SJSA1 (cell line): ENCODE measurements around the gene CEACAM4. TPM values are rescaled to one million over a fixed set of nuclear protein-coding genes. Genes with fewer than 3 reads are reported as not detected.

Experiments used
- DNase-seq, 2 experiments: peaks; one replicate each; pipeline ENCODE4 v3.0.0-alpha.2; 2015 to 2020; ENCODE audit warnings: low spot score in 2 of 2, low read depth in 1 of 2
- H3K27ac ChIP-seq: fragments of 250-450 bp; sonication (Bioruptor Pico); 2 replicates; pipeline ENCODE4 v1.5.1; 2020; ENCODE audit warnings: mild to moderate bottlenecking, moderate library complexity
- H3K27me3 ChIP-seq: fragments of 250-450 bp; sonication (Bioruptor Pico); replicated peaks from 2 replicates; pipeline ENCODE4 v1.5.1; 2020; ENCODE audit warnings: mild to moderate bottlenecking, moderate library complexity
- H3K36me3 ChIP-seq: fragments of 250-450 bp; sonication (Bioruptor Pico); 2 replicates; pipeline ENCODE4 v1.5.1; 2020; ENCODE audit warnings: mild to moderate bottlenecking
- H3K4me1 ChIP-seq: fragments of 250-450 bp; sonication (Bioruptor Pico); replicated peaks from 2 replicates; pipeline ENCODE4 v1.6.1; 2021; ENCODE audit warnings: mild to moderate bottlenecking
- H3K4me3 ChIP-seq: fragments of 250-450 bp; sonication (Bioruptor Pico); 2 replicates; pipeline ENCODE4 v1.5.1; 2020; ENCODE audit warnings: mild to moderate bottlenecking
- H3K9me3 ChIP-seq: fragments of 250-450 bp; sonication (Bioruptor Pico); replicated peaks from 2 replicates; pipeline ENCODE4 v1.5.1; 2020; ENCODE audit warnings: mild to moderate bottlenecking
- total RNA-seq: library from RNA; depleted of rRNA; stranded (reverse); fragments of >200 nt; shearing (Covaris generic); gene quantifications from 2 replicates; pipeline ENCODE4 v1.2.3, GENCODE V29; 2014

Gene CEACAM4
- total RNA-seq, 1 experiment from 2014 or later = not detected

DNA sequence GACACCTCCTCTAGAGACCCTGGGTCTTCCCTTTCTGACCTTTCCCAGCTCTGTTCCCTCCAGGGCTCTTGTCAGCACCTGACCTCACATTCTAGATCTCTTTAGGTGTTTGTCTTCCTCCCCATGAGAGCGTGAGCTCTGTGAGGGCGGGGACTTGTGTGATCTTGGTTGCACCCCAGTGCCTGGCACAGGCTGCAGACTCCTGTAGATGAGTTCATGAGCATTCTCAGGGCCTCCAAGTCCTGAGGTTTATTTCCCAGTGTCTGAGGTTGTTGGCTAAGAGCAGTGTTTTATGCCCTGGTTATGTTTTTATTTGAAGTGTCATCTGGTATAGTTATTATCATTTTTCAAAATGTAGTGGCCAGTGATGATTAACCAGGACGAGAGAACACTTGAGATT, 596 bp downstream of the CEACAM4 start:
- H3K36me3 ChIP-seq = no peaks in the 10 kb centered on the region
- H3K27me3 ChIP-seq = peaks cover 9% of the 10 kb centered on the region; the same call in 1 of the 2 replicates
- no peak overlapping the region for H3K4me3 ChIP-seq
- no peak overlapping the region for H3K27ac ChIP-seq
- DNase-seq = no peak
- no peaks in the 10 kb centered on the region for H3K4me1 ChIP-seq
- no peaks in the 10 kb centered on the region for H3K9me3 ChIP-seq

DNA sequence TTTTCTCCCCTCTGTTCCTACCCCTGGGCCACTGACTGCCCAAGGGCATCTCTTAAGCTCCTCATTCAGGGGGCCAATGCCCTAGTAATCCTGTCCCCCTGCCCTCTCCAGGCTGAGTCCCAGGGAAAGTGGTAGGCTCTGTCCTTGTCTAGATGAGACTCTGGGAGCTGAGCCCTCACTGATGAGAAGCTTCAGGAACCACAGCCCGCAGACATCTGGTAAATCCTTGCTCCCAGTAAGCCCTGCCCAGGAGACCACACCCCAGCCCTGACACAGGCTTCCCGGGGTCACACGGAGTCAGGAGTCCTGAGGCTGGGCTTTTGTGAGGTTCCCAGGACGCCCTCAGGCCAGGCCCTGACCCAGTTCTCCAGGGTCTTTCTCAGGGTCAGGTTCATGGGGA, 1.9 kb downstream of the CEACAM4 start:
- no peaks in the 10 kb centered on the region for H3K9me3 ChIP-seq
- DNase-seq = no peak

DNA sequence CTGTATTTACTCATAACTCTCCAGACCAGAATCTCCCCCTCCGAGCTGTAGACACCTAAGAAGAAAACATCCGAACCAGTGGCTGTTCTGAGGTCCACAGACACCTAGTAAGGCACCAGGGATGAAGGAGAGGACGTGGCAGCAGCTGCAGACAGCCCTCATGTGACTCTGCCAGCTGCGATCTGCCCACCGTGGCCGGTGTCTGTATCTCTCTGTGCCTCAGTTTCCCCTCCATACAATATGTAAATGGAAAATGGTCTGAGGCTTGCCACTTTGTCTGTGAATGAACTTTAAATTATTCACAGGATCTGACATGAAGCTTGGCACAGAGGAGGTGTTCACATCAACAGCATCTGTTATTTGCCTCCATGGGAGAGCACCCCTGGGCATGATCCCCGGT, 2.4 kb downstream of the CEACAM4 start:
- H3K27ac ChIP-seq = no peak overlapping the region
- 0 out of 2 replicates have a peak, but pooled peaks cover 5% of the 10 kb centered on the region for H3K27me3 ChIP-seq
- no peaks in the 10 kb centered on the region for H3K36me3 ChIP-seq
- DNase-seq = peak in 1 of 2 experiments; percentile 16
- H3K4me1 ChIP-seq = no peaks in the 10 kb centered on the region
- H3K9me3 ChIP-seq = no peaks in the 10 kb centered on the region
- no peak overlapping the region for H3K4me3 ChIP-seq

More for the DNA sequence above, 1.9 kb downstream of the CEACAM4 start:
- Histone ChIP-seq H3K27me3 (0 out of 2 replicates have a peak, but pooled peaks cover 7% of the 10 kb centered on the region), H3K27ac (no peak overlapping the region), H3K4me3 (no peak overlapping the region), H3K4me1 (no peaks in the 10 kb centered on the region), H3K36me3 (no peaks in the 10 kb centered on the region)

DNA sequence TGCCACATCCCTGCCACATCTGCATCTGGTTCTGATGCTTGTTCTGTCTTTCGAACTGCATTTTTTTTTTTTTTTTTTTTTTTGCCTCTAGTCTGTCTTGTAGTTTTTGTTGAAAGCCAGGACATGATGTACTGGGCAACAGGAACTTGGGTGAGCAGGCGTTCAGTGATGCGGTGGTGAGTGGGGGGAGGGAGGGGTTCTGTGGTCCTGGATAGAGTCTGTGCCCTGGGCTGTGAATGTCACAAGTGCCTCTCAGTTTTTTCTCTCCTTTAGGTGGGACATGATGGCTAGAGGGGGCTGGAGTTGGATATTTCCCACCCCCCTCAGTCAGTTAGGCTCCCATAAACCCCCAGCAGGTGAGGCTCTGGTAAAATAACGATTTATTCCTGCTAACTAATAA, 3.5 kb downstream of the CEACAM4 start:
- Histone ChIP-seq H3K36me3 (no peaks in the 10 kb centered on the region), H3K27me3 (0 out of 2 replicates have a peak, but pooled peaks cover 3% of the 10 kb centered on the region), H3K4me1 (no peaks in the 10 kb centered on the region), H3K27ac (no peak overlapping the region), H3K9me3 (no peaks in the 10 kb centered on the region), H3K4me3 (no peak overlapping the region)
- DNase-seq = no peak

DNA sequence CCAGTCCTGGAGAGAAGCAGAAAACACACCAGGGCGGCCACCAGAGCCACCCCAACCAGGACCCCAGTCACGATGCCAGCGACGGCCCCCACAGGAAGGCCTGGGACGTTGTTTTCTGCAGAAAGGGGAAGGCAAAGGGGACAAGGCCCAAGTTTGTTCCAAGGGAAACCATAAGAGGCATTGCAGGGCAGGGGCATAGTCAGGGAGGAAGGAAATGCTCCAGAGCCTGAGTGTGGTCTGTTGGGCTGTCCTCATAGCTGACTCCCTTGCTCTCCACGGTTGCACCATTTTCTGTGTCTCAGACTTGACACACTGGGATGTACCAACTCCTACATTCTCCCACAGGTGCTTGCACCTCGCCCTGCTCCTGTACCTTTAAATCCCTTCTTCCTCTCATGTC, 5.2 kb downstream of the CEACAM4 start:
- H3K4me1 ChIP-seq = no peaks in the 10 kb centered on the region
- no peak overlapping the region for H3K4me3 ChIP-seq
- H3K36me3 ChIP-seq = no peaks in the 10 kb centered on the region
- H3K27ac ChIP-seq = no peak overlapping the region
- DNase-seq = no peak
- H3K9me3 ChIP-seq = no peaks in the 10 kb centered on the region
- H3K27me3 ChIP-seq = 0 out of 2 replicates have a peak, but pooled peaks cover 3% of the 10 kb centered on the region

DNA sequence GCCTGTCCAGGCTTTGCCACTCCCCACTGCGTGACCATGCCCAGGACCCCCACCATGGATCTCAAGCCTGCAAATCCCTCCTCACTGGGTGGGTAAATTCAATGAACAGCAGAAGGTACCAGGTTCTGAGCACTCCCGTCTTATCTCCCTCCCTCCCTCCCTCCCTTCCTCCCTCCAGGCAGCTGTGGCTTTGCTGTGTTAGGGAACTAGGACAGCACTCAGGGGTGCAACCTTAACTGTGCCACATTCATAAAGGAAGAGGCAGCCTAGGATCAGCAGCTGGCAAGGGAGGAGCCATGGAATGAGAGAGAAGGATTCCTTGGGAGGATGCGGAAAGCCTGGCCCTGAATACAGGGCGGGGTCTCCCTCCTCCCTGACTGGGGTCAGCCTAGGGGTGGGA, 5.6 kb downstream of the CEACAM4 start:
- Histone ChIP-seq H3K4me3 (no peak overlapping the region), H3K27ac (no peak overlapping the region), H3K4me1 (no peaks in the 10 kb centered on the region), H3K36me3 (no peaks in the 10 kb centered on the region), H3K9me3 (no peaks in the 10 kb centered on the region), H3K27me3 (no peaks in the 10 kb centered on the region)
- no peak for DNase-seq

DNA sequence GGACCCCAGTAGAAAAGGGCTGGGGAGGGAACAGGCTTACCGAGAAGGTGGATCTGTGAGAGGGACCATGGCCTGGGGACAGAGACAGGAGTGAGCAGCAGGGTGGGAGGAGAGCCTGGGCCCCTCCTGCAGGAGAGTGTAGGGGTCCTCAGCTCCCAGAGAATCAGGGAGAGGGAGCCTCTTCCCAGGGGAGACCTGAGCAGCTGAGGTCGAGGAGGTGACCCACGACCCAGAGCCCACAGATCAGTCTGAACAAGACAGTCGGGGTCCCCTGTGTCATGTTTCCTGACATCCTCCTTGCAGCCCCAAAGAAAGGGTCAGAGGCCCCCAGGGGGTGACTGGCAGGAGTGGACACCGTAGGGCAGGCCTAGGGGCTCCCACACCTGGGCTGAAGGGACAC, 6.7 kb downstream of the CEACAM4 start:
- H3K27me3 ChIP-seq = no peaks in the 10 kb centered on the region
- H3K4me1 ChIP-seq = no peaks in the 10 kb centered on the region
- H3K4me3 ChIP-seq = no peak overlapping the region
- no peak for DNase-seq
- no peaks in the 10 kb centered on the region for H3K36me3 ChIP-seq
- no peak overlapping the region for H3K27ac ChIP-seq
- H3K9me3 ChIP-seq = no peaks in the 10 kb centered on the region

DNA sequence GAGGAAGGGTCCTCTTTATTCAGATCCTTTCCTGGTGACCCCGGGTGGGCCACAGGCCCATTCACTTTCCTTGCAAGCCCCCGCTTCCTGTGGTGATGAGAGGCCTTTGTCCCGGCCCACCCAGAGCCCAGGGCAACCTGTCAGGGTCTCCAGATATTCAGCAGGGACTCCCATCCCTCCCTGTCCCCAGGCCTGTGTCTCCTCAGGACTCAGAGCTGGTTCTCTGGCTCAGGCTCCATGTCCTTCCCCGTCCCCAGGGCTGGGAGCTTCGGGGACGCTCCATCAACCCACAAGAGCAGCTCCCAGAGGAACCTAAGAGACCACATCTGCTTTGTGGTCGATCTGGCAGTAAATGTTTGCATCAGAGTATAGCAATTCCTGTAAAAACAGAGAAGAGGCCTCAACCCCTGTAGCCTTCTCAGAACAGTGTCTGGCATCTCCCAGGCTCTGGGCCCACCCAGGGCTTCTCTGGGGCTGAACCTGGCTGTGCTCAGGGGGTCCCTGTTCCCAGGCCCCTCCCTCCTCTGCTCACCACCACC, 7.8 kb downstream of the CEACAM4 start:
- H3K9me3 ChIP-seq = no peaks in the 10 kb centered on the region
- no peak overlapping the region for H3K27ac ChIP-seq
- H3K36me3 ChIP-seq = no peaks in the 10 kb centered on the region
- DNase-seq = no peak
- no peaks in the 10 kb centered on the region for H3K4me1 ChIP-seq
- H3K4me3 ChIP-seq = no peak overlapping the region
- H3K27me3 ChIP-seq = no peaks in the 10 kb centered on the region

DNA sequence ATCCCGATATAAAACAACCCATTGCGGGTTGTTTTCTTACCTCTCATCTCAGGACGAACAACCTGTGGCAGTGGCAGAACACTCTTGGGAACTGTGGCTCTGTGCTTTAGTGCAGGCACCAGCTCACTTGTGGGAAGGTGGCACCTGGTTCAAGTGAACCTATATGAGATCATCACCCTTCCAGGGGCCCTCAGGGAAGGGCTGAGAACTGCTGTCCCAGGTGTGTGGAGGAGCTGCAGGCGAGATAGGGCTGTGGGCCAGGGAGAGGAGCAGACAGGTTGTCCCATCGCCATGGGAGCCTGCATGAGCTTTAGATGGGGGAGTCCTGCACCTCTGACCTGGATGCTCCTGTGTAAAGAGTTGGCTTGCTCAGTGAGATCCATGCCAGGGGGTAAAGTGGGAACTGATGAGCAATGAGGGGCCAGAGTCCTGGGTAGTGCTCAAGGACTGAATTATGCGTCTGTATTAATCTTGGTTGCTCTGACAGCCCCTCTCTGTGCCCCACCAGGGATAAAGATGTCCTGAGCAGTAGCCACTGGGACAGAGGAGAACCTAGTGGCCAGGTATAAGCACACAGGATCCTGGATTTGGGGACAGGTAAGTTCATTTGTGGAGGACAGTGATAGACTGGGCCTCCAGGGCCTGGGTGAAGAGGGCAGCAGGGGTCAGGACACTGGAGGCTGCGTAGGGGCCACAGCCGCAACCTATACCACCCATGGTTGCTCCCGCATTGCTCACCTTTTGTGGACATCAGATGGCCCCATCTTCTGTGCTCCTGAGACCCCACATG, 8.7 kb downstream of the CEACAM4 start:
- no peak overlapping the region for H3K4me3 ChIP-seq
- DNase-seq = no peak
- no peak overlapping the region for H3K27ac ChIP-seq
- H3K36me3 ChIP-seq = no peaks in the 10 kb centered on the region
- no peaks in the 10 kb centered on the region for H3K4me1 ChIP-seq
- no peaks in the 10 kb centered on the region for H3K9me3 ChIP-seq
- no peaks in the 10 kb centered on the region for H3K27me3 ChIP-seq

DNA sequence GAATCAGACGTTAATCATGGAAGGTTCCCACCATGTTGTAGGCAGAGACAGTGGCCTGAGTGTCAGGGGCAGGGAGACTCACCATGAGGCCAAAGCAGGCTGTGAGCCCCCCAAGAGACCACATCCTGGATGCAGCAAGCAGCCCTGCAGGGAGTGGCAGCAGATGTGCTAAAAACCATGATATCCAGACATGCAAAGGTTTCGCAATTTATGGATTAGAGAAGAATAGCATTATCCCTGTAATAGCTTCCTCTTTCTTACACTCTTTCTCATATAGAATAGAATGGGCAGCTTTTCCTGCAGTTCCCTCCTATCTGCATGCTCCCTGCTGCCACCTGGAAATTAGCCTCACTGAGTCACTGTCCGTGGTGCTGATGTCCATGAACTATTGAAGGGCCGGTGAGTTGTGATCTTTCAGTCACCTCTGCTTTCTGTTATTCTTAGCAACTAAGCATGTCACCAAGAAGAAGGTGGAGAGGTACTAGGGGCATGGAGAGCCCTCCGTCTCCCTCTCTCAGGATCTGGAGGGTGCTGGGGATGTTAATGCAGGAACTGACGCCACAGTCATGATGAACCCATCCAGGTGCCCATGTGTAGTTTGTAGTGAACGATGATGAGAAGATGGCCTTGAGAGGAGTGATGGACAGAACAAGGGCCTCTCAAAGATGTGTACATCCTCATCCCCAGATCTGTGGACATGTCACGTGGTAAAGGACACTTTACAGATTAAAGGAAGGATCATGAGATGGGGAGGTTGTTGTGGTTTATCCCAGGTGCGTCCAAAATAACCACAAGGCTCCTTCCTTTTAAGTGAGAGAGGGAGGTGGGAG, 9.9 kb downstream of the CEACAM4 start:
- DNase-seq = no peak
- Histone ChIP-seq H3K4me1 (no peaks in the 10 kb centered on the region), H3K36me3 (no peaks in the 10 kb centered on the region), H3K27ac (no peak overlapping the region), H3K9me3 (no peaks in the 10 kb centered on the region), H3K4me3 (no peak overlapping the region), H3K27me3 (no peaks in the 10 kb centered on the region)

DNA sequence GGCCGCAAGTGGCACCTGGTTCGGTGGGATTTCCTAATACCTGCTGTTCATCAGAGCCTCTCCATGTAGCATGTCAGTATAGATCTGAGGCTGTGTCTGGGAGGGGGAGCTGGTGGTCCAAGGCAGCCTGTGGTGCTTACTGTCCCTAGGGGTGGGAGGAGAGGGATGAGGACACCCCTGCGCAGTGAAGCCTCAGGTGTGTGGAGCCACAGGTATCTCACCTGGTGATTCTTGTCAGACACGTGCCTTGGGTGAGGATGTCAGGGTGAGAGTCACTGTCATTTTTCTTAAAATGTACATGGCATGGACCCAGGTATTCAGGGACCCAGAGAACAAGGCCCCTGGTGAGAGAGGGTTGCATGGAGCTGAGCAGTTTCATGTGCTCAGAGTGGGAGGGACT, 11.7 kb downstream of the CEACAM4 start:
- no peak overlapping the region for H3K4me3 ChIP-seq
- H3K9me3 ChIP-seq = no peaks in the 10 kb centered on the region
- H3K27ac ChIP-seq = no peak overlapping the region
- DNase-seq = no peak
- H3K4me1 ChIP-seq = no peaks in the 10 kb centered on the region
- H3K27me3 ChIP-seq = peaks cover 8% of the 10 kb centered on the region; the same call in 1 of the 2 replicates
- H3K36me3 ChIP-seq = no peaks in the 10 kb centered on the region

DNA sequence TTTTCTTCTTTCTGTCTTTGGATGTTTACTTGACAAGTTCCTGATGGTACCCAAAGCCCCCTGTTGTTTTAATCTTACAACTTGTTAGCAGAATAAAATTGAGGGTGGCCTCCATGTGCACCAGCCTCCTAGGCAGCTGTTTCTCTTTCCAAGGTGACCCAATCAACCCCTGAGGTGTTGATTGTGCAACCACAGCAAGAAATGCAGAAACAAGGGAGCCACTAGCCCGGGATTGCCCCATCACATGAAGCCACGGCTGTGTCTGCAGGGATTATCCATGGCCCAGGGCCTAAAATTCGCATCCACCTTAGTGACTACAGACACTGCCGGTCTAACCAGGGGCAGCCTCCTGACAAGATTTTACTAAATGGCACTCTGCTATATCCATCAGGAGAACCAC, 14.4 kb downstream of the CEACAM4 start:
- H3K27ac ChIP-seq = no peak overlapping the region
- H3K4me3 ChIP-seq = no peak overlapping the region
- no peaks in the 10 kb centered on the region for H3K9me3 ChIP-seq
- peaks cover 20% of the 10 kb centered on the region for H3K27me3 ChIP-seq
- no peaks in the 10 kb centered on the region for H3K4me1 ChIP-seq
- H3K36me3 ChIP-seq = no peaks in the 10 kb centered on the region
- no peak for DNase-seq

DNA sequence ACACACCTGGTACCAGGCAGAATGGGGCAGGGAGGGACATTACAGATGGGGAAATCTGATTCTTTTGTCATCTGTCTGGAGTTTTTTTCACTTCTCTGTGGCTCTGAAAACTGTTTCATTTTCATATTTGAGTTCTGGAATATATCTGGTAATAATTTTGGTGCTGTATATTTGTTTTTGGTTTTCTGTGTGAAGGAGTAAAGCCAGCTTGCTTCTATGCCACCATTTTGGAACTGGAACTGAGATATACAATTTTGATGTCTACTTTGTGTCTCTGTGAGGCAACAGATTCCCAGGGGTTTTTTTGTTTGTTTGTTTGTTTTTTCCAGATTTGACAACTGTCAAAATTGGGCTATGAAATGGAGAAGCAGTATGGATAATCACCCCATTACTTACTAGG, 16.1 kb downstream of the CEACAM4 start:
- Histone ChIP-seq H3K27ac (no peak overlapping the region), H3K4me3 (no peak overlapping the region), H3K27me3 (peaks cover 20% of the 10 kb centered on the region), H3K9me3 (no peaks in the 10 kb centered on the region), H3K36me3 (no peaks in the 10 kb centered on the region), H3K4me1 (no peaks in the 10 kb centered on the region)
- DNase-seq = no peak

DNA sequence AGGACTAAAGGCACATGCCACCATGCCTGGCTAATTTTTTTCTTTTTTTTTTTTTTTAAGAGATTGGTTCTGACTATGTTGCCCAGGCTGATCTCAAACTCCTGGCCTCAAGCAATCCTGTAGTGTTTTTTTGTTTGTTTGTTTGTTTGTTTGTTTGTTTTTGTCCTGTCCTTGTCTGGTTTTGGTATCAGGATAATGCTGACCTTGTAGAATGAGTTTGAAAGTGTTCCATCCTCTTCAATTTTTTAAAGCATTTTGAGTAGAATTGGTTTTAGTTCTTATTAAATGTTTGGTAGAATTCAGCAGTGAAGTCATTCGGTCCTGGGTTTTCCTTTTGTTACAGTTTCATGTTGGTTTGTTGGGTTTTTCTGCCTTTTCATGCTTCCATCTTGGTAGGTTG, 19.2 kb downstream of the CEACAM4 start:
- no peaks in the 10 kb centered on the region for H3K4me1 ChIP-seq
- no peak for DNase-seq
- H3K27ac ChIP-seq = no peak overlapping the region
- H3K9me3 ChIP-seq = no peaks in the 10 kb centered on the region
- no peak overlapping the region for H3K4me3 ChIP-seq
- H3K27me3 ChIP-seq = peaks cover 21% of the 10 kb centered on the region
- H3K36me3 ChIP-seq = no peaks in the 10 kb centered on the region
